ENCODE data around the gene CSF2RB.

The CSF2RB gene

DNA sequence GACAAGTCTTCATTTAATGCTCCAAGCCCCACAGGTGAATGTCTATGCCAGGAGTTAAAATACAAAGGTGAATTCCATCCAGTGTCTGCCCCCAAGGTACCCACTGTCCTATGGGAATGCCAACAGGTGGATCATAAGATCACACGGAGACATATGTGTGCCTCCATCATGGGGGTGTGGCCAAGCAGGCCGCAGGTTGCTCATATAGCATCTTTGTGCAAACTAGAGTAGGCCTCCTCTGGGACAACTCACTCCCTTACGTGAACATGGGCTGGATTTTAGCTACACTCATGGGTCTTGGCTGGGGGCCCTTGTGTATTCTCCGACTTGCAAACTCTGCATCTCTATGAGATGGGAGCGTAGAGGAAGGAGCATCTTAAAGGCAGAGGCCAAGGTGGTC lies 45.7 kb upstream of the CSF2RB start:
- Histone ChIP-seq H3K4me1 (no peaks in the 10 kb centered on the region), H3K27me3 (ENCODE audit: control insufficient read depth, insufficient read depth, low read length) (no peaks in the 10 kb centered on the region), H3K9ac (no peak overlapping the region), H3K4me3 (ENCODE audit: low read depth, low read length) (no peak overlapping the region), H3K4me2 (ENCODE audit: low read length) (no peak overlapping the region), H2AFZ (no peak overlapping the region), H3K36me3 (ENCODE audit: control insufficient read depth, insufficient read depth, low read length) (no peaks in the 10 kb centered on the region), H3K9me3 (ENCODE audit: control insufficient read depth, low read length) (no peaks in the 10 kb centered on the region), H3K27ac (no peak overlapping the region), H3K79me2 (no peaks in the 10 kb centered on the region)
- TF ChIP-seq, protein P1, sequence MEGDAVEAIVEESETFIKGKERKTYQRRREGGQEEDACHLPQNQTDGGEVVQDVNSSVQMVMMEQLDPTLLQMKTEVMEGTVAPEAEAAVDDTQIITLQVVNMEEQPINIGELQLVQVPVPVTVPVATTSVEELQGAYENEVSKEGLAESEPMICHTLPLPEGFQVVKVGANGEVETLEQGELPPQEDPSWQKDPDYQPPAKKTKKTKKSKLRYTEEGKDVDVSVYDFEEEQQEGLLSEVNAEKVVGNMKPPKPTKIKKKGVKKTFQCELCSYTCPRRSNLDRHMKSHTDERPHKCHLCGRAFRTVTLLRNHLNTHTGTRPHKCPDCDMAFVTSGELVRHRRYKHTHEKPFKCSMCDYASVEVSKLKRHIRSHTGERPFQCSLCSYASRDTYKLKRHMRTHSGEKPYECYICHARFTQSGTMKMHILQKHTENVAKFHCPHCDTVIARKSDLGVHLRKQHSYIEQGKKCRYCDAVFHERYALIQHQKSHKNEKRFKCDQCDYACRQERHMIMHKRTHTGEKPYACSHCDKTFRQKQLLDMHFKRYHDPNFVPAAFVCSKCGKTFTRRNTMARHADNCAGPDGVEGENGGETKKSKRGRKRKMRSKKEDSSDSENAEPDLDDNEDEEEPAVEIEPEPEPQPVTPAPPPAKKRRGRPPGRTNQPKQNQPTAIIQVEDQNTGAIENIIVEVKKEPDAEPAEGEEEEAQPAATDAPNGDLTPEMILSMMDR (IDR thresholded peaks at IDR 0.05): no peak

- Histone ChIP-seq H3K27me3 (ENCODE audit: control insufficient read depth, insufficient read depth, low read length) (no peaks in the 10 kb centered on the region), H3K36me3 (ENCODE audit: control insufficient read depth, insufficient read depth, low read length) (no peaks in the 10 kb centered on the region), H3K4me3 (ENCODE audit: low read depth, low read length) (no peak overlapping the region), H3K27ac (no peak overlapping the region), H3K79me2 (no peaks in the 10 kb centered on the region), H3K9me3 (ENCODE audit: control insufficient read depth, low read length) (no peaks in the 10 kb centered on the region), H2AFZ (no peak overlapping the region), H3K4me1 (no peaks in the 10 kb centered on the region), H3K9ac (no peak overlapping the region), H3K4me2 (ENCODE audit: low read length) (no peak overlapping the region)
- TF ChIP-seq, protein P1 (IDR thresholded peaks at IDR 0.05): no peak
Observed at GRCh38 chr22:36868546-36869181, 44.8 kb upstream of the CSF2RB start.

DNA sequence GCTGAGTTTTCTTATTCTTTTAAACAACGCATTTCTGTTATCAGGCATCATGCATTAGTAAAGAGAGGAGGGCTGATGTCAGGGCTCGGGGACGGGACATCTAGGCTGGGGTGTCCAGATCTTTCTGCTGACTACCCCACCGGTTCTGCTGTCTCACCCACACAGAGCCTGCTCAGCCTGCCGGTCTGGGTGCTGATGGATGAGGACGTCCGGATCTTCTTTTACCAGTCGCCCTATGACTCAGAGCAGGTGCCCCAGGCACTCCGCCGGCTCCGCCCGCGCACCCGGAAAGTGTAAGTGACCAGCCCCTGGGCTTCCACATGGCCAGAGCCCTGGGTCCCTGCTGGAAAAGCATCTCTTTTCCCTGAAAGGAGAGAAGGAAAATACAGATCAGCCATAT lies 43.2 kb upstream of the CSF2RB start:
- Histone ChIP-seq H2AFZ (no peak overlapping the region), H3K79me2 (no peaks in the 10 kb centered on the region), H3K4me3 (ENCODE audit: low read depth, low read length) (no peak overlapping the region), H3K27me3 (ENCODE audit: control insufficient read depth, insufficient read depth, low read length) (no peaks in the 10 kb centered on the region), H3K9ac (no peak overlapping the region), H3K27ac (no peak overlapping the region), H3K36me3 (ENCODE audit: control insufficient read depth, insufficient read depth, low read length) (no peaks in the 10 kb centered on the region), H3K4me1 (no peaks in the 10 kb centered on the region), H3K4me2 (ENCODE audit: low read length) (no peak overlapping the region), H3K9me3 (ENCODE audit: control insufficient read depth, low read length) (no peaks in the 10 kb centered on the region)
- TF ChIP-seq, protein P1 (IDR thresholded peaks at IDR 0.05): no peak

- no peak overlapping the region for H3K27ac ChIP-seq
- H2AFZ ChIP-seq: no peak overlapping the region
- H3K79me2 ChIP-seq: no peaks in the 10 kb centered on the region
- H3K4me1 ChIP-seq: no peaks in the 10 kb centered on the region
- no peak overlapping the region for H3K4me3 ChIP-seq (ENCODE audit: low read depth, low read length)
- H3K9me3 ChIP-seq (ENCODE audit: control insufficient read depth, low read length): no peaks in the 10 kb centered on the region
- H3K4me2 ChIP-seq (ENCODE audit: low read length): no peak overlapping the region
- TF ChIP-seq, protein P1 (IDR thresholded peaks at IDR 0.05): no peak
- H3K36me3 ChIP-seq (ENCODE audit: control insufficient read depth, insufficient read depth, low read length): no peaks in the 10 kb centered on the region
- no peaks in the 10 kb centered on the region for H3K27me3 ChIP-seq (ENCODE audit: control insufficient read depth, insufficient read depth, low read length)
- H3K9ac ChIP-seq: no peak overlapping the region
Observed at GRCh38 chr22:36871669-36872081, 41.8 kb upstream of the CSF2RB start.

- Histone ChIP-seq H3K4me1 (no peaks in the 10 kb centered on the region), H3K27me3 (ENCODE audit: control insufficient read depth, insufficient read depth, low read length) (no peaks in the 10 kb centered on the region), H3K4me2 (ENCODE audit: low read length) (no peak overlapping the region), H3K36me3 (ENCODE audit: control insufficient read depth, insufficient read depth, low read length) (no peaks in the 10 kb centered on the region), H3K79me2 (no peaks in the 10 kb centered on the region), H3K9ac (no peak overlapping the region), H3K9me3 (ENCODE audit: control insufficient read depth, low read length) (no peaks in the 10 kb centered on the region), H3K4me3 (ENCODE audit: low read depth, low read length) (no peak overlapping the region), H3K27ac (no peak overlapping the region), H2AFZ (no peak overlapping the region)
- TF ChIP-seq, protein P1 (IDR thresholded peaks at IDR 0.05): no peak
Observed at GRCh38 chr22:36872084-36872483, 41.3 kb upstream of the CSF2RB start.
